ENCODE measurements around the gene CNTN5. TPM values are rescaled to one million over a fixed set of nuclear protein-coding genes. Genes with fewer than 3 reads are reported as not detected.

The CNTN5 gene
- total RNA-seq, 1 donor from 2014 or later, result 0.24 TPM

- DNase-seq, result no peak
- Histone ChIP-seq H3K9me3 (no peaks in the 10 kb centered on the region), H3K4me3 (no peak overlapping the region), H3K36me3 (no peaks in the 10 kb centered on the region), H3K27ac (no peak overlapping the region), H3K27me3 (ENCODE audit: low read depth) (no peaks in the 10 kb centered on the region), H3K4me1 (no peaks in the 10 kb centered on the region)
- TF ChIP-seq CTCF (IDR thresholded peaks at IDR 0.05), result no peak
- ATAC-seq, result peak in 1 of 2 donors; percentile 70
- intact Hi-C loops (cut with DNase I), result no loop called here
Observed at GRCh38 chr11:99686838-99687237, 666.1 kb downstream of the CNTN5 start.

- ATAC-seq (peak in 1 of 2 donors; percentile 53), DNase-seq (no peak)
- no peak overlapping the region for H3K4me3 ChIP-seq
- TF ChIP-seq CTCF (IDR thresholded peaks at IDR 0.05), result no peak
- intact Hi-C loops (cut with DNase I), result no loop called here
- H3K4me1 ChIP-seq, result no peaks in the 10 kb centered on the region
- no peak overlapping the region for H3K27ac ChIP-seq
- no peaks in the 10 kb centered on the region for H3K36me3 ChIP-seq
- no peaks in the 10 kb centered on the region for H3K9me3 ChIP-seq
- no peaks in the 10 kb centered on the region for H3K27me3 ChIP-seq (ENCODE audit: low read depth)
Observed at GRCh38 chr11:99687320-99687719, 666.6 kb downstream of the CNTN5 start.

DNA sequence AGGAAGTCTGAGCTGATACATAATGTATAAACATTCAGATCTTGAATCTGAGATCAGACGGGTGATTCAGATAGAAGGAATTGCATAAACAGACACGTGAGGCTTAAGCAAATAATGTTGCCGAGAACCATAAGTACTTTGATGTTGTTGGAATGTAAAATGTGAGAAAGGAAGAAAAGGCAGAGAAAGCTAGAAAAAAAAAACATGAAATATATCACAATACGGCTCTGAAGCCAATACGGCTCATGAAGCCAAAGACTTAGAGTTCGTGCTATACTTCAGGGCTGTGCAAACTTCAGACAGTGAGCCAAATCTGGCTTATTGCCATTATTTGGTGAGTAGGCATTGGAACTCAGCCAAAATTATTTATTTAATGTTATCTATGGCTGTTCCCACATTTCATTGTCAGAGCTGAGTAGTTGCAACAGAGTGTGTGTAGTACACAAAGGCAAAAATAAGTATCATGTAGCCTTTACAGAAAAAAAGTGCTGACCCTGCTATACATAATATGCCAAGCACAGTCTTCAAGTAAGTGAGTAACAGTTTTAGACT, 673.3 kb downstream of the CNTN5 start:
- H3K36me3 ChIP-seq, result no peaks in the 10 kb centered on the region
- ATAC-seq (peak; percentile 19 to 78), DNase-seq (no peak)
- H3K27ac ChIP-seq, result no peak overlapping the region
- no peaks in the 10 kb centered on the region for H3K4me1 ChIP-seq
- TF ChIP-seq CTCF (IDR thresholded peaks at IDR 0.05), result no peak
- no peak overlapping the region for H3K4me3 ChIP-seq
- H3K27me3 ChIP-seq (ENCODE audit: low read depth), result no peaks in the 10 kb centered on the region
- intact Hi-C loops (cut with DNase I), result no loop called here
- H3K9me3 ChIP-seq, result no peaks in the 10 kb centered on the region

DNA sequence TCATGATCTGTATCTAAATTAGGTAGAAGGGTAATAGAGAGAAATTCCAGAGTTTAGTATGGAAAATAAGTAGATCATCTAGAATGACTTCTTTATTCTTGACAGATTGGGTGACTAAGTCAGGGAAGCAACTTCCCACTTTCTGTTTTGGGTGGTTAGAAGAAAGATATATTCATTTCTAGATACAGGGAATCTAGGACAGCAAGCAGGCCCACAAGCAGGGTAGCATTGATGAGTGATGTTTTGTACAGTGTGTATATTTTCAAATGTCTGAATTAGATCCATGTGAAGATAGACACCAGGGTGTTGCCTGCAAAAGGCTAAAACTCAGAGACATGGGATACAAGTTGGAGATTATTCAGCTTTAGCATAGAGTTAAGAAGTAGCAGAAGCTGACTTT, 674.4 kb downstream of the CNTN5 start:
- no peak for ATAC-seq
- Histone ChIP-seq H3K4me3 (no peak overlapping the region), H3K36me3 (no peaks in the 10 kb centered on the region), H3K27me3 (ENCODE audit: low read depth) (no peaks in the 10 kb centered on the region), H3K9me3 (no peaks in the 10 kb centered on the region), H3K4me1 (no peaks in the 10 kb centered on the region), H3K27ac (no peak overlapping the region)
- TF ChIP-seq CTCF (IDR thresholded peaks at IDR 0.05), result no peak
- intact Hi-C loops (cut with DNase I), result no loop called here
- no peak for DNase-seq

GRCh38 chr11:99706848-99707247, 686.1 kb downstream of the CNTN5 start:
- no peaks in the 10 kb centered on the region for H3K27me3 ChIP-seq (ENCODE audit: low read depth)
- H3K4me1 ChIP-seq, result no peaks in the 10 kb centered on the region
- H3K27ac ChIP-seq, result no peak overlapping the region
- DNase-seq (no peak), ATAC-seq (no peak)
- intact Hi-C loops (cut with DNase I), result no loop called here
- H3K9me3 ChIP-seq, result no peaks in the 10 kb centered on the region
- no peak overlapping the region for H3K4me3 ChIP-seq
- TF ChIP-seq CTCF (IDR thresholded peaks at IDR 0.05), result no peak
- H3K36me3 ChIP-seq, result no peaks in the 10 kb centered on the region

Measured in lower lobe of right lung (tissue), 2 donors.